Midbrain (tissue), 1 donor: Measurements from ENCODE around the gene CFAP46.
"Not testable (repeated sequence)": the region's sequence is repeated elsewhere in the genome, so short reads cannot be mapped to it uniquely, and the experiment has no call there.

ENCODE experiments used
- DNase-seq: peaks from one replicate; lab custom pipeline; 2025; lab: John Stamatoyannopoulos, UW

Gene CFAP46

DNA sequence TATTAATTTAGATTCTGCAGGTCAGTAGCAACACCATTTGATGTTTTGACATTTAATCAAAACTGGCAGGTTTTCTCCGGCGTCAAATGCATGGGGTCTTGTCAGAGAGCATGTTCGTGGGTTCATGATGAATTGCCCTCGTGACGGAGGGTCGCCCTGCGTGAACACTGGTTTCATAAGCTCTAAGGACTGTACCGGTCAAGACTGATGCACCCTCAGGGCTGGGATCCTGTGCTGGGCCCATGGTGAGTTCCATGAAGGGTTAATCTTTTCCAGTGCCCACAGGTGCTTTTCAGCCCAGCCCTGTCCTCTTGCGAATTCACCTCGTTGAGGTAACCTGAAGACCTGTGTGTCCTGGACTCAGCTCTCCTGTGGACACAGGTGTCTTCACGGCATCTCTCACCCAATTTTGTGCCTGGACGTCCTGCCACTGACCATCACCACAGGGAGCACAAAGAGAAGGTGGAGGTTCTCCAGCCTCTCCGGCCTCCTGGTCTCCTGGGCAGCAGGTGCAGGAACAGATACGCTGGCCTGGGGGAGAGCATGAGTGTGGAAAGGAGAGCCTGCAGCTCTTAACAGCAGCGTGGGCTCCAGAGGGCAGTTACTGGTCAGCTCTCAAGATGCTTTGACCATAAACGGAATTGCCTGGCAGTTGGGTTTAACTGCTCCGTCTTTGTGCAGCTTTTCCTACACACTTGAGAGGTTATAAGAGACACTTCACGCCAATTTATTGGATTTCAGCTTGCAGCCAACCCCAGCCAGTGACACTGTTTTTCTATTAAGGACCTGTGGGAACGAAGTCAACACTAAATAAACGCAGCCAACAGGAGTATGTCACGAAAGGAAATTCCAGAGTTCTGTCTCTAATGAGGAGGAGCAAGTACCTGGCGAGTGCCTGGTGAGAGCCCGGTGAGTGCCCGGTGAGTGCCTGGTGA, 37.4 kb upstream of the CFAP46 start:
- no peak for DNase-seq

DNA sequence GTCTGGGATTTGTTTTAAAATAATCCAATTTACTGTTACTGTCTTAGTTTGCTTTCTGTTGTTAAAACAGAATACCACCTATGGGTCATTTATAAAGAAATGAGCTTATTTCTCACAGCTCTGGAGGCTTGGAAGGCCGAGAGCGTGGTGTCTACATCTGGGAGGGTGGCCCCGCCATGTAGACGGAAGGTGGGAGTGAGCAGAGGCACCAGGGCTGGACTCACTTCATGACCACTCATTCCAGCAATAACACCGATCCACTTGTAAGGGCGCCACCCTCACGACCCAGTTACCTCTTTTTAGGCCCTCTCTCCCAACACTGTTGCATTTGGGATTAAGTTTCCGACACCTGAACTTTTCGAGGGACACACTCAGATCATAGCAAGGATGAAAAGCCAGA, 36.2 kb upstream of the CFAP46 start:
- DNase-seq: no peak

DNA sequence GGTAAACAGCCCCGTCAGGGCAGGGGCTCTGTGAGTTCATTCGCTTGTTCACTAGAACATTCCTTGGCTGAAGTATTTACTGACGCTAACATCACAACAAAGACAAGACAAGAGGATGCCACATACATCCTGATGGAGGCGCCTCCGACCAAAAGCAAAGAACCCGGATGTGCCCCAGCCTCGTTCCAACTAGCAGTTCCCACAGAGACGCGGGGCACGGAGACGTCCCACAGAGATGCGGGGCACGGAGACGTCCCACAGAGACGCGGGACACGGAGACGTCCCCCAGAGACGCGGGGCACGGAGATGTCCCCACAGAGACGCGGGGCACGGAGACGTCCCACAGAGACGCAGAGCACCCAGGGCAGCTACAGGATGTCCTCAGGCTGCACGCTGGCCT, 35.4 kb upstream of the CFAP46 start:
- DNase-seq: no peak

DNA sequence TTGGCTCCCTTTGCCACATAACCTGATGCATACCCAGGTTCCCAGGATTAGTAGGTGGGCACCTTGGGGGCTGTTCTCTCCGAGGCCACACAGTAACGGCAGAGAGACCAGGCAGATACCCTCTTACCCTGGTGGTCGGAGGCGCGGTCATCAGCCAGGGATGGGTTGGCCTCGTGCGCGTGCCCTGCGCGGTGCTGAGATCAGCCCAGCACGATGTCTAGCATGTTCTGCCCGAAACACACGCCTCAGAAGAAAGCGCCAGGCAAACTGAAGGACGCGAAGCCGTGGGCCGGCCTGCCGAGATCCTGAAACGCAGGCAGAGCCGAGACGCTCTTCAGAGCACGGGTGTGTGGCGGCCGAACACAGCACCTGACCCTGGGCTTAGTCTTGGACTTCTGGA, 34.7 kb upstream of the CFAP46 start:
- no peak for DNase-seq

DNA sequence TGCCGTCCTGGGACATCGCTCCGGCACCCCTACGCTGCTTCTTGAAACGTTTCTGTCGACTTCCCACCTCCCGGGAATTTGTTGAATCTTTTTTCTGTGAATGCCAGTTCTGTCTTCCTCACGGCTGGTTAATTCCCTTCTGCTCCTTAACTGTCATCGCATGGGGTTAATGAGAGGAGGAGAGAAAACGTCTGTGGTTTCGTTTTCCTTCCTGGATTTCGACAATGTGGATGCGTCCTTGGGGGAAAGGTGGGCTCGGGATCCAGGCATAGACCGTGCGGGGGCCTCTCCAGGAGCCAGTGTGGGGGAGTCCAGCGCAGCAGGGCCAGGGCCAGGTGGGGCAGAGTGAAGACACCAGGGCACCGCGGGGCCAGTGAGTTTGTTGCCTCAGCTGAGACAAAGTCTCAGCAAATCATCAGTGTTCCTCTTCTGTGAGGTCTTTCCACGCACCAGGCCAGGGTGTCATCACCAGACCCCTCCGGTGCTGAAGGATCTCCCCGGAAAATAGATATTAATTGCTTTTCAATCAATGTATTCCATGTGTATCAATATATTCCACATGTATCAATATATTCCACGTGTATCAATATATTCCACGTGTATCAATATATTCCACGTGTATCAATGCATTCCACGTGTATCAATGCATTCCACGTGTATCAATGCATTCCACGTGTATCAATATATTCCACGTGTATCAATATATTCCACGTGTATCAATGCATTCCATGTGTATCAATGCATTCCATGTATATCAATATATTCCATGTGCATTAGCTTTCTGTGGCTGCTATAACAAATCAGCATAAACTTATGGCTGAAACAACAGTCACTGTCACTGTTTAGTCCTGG, 33.7 kb upstream of the CFAP46 start:
- DNase-seq: no peak

DNA sequence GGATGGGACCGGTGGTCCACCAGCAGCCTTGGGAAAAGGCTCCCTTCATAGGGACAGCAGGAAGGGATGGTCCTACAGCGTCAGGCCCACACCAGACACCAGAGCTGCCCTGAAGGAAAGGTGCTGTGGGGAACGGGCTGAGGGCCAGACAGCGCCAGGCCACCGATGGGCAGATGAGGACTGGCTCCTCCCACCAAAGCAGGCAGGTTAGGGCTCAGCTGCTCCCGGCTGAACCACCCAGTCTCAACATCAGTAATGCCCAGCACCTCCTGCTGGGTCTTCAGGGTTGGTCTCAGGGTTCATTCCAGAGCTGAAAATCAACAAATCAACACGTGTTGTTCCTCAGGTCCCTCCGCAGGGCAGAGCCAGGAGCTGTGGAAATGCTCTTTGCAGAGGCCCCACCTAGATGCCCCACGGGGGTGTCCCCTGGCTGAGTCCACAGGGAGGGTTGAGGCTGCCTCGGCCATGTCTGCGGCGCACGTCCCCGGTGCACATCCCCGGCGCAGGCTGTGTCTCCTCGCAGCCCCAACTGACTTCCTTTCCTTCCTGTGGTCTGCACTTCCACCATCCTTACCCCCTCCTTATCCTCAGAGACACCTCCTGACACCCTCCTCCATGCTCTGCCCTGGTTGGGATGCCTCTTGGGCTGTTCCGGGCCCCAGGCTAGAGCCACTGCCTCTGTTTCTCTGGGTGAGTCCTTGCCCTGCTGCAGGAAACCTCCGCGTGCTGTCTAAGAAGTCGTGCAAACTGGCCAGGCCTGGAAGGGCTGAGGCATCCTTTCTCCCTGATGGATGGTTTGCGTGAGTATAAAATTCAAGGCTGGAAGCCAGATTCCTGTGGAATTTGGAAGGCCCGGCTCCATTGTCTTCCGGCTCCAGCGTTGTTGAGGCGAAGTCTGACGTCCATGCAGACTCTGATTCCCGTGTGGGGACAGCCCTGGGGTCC, 32.8 kb upstream of the CFAP46 start:
- no peak for DNase-seq

DNA sequence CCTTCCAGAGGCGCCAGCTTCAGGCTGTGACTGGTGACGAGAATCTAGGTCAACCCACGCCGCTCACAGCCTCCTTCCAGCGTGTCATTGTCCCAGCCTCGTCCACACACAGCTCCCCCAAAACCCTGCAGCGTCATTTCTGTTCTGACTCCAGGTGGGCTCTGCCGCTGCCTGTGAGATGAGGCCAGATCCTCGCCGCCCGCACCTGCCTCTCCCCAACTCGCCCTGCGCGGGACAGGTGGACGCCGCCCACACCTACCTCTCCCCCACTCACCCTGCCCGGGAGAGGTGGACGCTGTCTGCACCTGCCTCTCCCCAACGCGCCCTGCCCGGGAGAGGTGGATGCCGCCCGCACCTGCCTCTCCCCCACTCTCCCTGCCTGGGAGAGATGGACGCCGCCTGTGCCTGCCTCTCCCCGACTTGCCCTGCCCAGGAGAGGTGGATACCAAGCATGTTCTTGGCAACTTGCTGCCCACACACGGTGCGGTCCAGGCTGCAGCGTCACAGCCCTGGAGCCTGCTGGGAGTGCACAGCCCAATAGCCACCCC, 32.0 kb upstream of the CFAP46 start:
- DNase-seq: no peak

DNA sequence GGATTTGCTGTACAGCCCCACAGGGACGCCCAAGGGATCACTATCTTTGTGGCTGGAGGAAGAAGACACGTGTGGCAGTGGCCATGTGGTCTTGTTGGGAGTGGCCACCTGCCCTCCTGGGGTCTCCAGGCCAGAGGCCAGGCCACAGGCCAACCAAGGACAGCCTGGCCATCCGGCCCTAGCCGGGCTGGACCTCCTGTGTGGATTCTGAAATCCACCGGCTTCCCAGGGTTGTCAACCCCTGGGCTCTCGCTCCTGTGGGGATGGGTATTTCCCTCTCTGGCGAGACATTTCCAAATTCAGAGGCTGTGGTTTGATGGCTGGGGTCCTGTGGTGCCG, 31.5 kb upstream of the CFAP46 start:
- DNase-seq: no peak

DNA sequence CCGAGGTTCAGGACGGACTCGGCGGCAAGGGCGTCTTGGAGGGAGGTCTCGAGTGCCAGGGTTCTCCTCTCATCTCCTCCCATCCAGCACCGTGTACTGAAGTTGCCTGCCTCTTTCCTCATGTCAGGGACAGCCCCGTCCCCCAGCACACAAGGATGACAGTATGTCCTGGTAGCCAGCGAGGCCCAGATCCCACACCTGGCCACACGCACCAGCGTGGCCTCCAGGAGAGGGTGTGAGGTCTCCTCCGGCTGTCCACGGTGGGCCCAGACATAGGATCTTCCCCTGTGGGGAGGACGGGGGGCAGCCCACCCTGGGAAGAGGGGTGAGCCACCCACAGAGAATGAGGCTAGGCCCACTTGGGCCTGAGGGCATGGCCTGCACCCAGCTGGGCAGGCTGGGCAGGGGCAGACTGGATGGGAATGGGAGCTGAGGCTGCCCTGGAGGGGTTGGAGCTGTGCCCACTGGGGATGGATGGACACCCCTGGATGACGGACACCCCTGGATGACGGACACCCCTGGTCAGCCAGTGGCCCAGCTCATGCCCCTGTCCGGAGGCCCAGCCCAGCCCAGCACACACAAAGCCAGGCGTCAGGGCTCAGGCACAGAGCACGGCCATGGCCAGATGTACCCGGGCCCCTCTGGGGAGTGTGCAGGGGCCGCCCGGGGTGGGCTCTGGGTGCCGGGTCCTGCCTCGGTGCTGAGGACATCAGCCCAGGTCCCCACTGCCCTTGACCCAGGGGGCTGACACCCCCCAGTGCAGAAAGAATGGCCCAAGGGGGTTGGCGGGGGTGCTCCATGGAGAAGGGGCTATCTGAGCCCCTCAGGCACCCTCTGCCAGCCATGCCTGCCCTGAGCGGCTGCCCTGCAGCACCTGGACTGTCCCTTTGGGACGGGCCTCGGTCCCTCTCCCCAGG, 30.9 kb upstream of the CFAP46 start:
- DNase-seq: no peak

DNA sequence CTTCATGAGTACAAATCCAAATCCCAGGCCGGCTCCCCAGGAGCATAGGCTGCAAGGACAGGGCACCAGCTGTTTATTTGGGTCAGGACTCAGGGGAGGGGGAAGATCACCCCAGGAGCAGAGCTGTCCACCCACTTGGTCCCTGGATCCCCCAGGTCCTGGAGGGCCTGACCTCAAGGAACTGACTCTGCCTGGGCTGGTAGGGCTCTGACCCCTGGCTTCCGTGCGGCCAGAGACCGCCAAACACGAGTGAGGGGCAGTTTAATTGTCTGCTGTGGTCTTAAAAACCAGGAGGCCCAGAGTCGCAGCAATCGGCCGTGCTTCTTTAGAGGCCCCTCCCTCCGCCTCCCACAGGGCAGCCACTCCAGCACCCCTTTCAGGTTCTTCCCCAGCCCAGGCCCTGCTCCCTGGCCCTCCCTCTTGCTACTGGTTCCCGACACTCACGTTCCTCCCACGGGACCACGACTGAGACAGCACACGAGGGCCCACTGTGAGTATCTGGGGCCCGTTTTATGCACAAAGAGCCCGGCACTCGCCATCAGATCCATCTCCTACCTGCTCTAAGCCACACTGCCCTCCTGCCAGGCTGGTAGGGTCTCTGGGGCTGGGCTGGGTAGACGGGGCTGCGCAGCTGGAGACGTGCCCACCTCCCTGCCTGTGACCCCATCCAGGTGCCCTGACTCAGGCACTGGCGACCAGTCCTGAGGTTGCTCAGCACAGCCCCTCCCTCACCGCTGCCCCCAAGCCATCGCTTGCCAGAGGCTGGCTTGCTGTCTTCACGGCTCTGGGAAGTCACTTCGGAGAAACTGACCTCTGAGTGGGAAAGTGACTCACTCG, 30.0 kb upstream of the CFAP46 start:
- no peak for DNase-seq

DNA sequence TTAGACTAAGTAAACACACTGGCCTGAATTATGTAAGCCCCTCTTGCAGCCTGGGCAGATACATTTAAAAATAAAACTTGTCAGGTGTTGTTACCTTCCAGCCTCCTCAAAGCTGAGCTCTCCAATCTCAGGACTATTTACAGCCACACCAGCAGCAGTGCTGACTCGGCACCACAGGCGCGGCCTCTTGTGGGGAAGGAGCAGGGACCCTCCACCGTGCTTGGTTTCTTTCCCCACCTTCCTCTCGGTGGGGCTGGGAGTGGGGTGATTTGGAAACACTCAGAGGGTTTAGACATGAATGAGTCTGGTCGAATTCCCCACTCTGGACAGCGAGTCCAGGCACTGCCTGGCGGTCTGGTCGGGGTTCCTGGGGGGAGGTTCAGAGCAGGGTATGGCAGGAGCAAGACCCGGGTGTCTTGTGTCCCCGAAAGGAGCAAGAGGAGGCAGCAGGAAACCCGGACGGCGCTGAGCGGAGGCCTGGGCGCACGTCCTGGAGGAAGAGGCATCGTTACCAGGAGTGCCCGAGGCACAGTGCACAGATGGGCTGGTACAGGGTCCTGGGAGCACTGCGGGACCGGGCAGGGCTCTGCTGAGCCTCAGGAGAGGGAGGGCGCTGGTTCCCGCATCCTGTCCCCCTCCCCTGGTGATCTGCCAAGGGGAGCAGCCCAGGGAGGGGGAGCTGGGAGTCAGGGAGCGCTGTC, 29.2 kb upstream of the CFAP46 start:
- DNase-seq: no peak

DNA sequence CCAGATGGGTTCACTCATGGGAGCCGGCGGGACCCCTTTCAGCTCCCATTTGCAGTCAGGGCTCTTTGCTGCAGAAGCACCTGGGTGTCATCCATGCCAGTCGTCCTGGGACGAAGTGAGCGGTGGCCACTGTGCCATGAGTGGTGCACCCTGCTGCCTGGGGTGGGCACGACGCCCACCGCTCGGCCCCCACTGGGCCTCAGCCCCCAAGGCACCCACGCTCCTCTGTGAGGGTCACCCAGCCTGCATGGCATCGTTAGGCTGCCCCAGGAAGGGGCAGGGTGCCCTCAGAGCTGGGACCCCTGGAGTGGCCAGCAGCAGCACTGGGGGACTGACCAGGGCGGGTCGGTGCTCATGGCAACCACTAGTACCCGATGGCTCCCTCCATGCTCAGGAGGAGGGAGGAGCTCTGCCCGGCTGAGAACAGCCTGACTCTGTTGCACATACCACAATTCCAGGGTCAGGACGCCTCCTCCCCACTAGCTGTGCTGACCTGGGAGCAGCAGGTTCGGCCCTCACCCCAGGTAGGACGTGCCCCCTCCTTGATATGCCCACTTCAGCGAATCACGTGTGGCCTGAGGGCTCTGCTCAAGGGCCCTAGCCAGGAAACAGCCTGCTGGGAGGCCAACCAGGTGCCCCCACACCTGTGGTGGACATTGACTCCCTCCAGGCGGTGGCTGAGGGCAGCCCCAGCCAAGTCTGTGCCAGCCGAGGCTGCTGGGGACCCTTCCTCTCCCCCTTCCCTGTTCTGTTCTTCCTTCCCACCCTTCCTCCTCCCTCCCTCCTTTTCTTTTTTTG, 28.5 kb upstream of the CFAP46 start:
- no peak for DNase-seq

DNA sequence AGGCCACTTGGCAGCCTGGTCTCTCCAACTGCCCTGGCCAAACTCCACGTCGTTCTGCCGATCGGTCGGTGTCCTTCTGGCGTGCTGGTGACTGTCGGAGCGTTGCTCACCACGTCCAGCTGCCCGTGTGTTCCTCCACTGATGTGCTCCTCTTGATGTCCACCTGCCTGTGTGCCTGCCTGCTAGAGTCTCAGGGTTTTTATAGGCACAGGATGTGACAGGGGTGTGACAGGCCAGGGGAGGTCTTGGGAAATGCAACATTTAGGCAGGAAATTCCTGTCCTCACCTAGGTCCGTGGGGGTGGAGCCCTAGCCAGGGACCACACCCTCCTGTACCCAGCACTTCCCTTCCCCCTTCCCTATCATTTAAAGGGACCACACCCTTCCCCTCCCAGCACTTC, 25.2 kb upstream of the CFAP46 start:
- no peak for DNase-seq

DNA sequence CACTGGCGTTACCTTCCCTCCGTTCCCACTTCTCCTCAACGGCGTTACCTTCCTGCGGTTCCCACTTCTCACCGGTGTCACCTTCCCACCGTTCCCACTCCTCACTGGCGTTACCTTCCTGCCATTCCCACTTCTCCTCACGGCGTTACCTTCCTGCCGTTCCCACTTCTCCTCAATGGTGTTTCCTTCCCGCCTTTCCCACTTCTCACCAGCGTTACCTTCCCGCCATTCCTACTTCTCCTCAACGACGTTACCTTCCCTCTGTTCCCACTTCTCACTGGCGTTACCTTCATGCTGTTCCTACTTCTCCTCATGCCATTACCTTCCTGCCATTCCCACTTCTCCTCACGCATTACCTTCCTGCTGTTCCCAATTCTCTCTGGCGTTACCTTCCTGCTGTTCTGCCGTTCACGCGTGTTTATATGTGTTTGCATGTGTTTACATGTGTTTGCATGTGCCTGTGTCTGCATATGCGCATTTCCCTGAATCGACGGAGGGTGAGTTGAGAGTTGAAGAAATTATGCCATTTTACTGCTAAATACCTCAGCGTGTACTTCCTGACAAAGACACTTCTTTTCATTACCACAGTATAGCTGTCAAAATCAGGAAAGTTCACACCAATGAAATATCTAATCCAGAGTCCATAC, 23.2 kb upstream of the CFAP46 start:
- DNase-seq: no peak

DNA sequence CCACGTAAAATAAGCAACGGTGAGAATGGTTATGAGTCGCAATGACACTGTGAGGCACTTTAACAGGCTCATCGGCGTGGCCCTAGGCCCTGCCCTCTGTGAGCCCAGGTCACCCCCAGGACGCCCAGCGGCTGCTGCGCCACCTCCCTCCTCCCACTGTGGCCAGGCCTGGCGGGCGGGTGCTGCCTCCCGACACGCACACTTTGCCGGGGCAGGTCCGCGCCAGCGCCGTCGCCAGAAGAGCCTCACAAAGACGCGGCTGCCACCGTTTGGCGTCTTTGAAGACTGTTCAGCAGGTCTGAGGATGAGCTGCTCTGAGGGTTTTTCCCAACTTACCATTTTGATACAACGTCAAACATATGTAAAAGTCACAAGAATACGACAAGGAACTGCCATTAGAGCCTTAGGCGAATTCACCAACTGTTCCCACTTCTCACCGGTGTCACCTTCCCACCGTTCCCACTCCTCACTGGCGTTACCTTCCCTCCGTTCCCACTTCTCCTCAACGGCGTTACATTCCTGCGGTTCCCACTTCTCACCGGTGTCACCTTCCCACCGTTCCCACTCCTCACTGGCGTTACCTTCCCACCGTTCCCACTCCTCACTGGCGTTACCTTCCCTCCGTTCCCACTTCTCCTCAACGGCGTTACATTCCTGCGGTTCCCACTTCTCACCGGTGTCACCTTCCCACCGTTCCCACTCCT, 22.5 kb upstream of the CFAP46 start:
- DNase-seq: not testable (repeated sequence)

DNA sequence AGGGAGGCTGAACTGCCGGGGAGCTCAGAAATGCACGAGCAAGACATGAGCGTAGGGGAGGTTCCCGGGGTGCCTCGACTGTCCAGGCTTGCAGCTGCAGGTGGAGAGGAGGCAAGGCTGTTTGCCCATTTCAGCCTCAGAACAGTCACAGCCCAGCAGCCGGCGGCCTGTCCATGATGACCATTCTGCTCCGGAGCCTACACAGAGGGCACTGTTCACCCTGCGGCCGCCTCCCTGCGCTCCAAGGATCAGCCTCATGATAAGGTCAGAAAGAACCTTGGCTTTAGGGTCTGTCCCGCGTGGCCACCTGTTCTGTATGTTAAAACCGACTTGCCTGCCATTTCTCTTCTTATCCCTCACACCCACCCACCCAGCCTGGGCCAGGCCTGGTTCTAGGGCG, 21.9 kb upstream of the CFAP46 start:
- no peak for DNase-seq

DNA sequence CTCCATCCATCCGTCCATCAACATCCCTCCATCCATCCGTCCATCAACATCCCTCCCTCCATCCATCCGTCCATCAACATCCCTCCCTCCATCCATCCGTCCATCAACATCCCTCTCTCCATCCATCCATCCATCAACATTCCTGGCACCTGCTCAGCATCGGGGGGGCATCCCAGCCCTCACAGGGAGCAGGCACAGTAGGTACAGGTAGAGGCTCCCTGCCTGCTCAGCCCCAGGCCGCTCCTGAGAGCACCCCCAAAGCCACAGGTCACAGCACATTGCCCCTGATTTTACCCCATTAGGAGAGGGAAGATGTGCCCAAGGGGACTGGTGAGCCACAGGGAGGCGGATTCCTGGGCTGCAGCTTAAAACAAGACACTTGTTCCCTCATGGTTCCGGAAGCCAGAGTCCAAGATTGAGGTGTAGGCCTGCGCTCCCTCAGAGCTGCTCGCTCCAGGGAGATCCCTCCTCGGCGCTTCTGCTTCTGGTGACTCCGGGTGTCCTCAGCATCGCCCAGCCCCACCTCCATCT, 21.1 kb upstream of the CFAP46 start:
- DNase-seq: no peak
